HepG2 (cell line): ENCODE results near the gene FITM1. TPM values are rescaled to one million over a fixed set of nuclear protein-coding genes. Genes with fewer than 3 reads are reported as not detected.

Source experiments
- AGO2 ChIP-seq: fragments of 200-400 bp; formaldehyde crosslinking; optimal IDR thresholded peaks from 2 replicates; pipeline ENCODE3; 2017; ENCODE audit warnings: mild to moderate bottlenecking, low read depth, low read length, moderate library complexity
- RELA ChIP-seq: sonication (generic); formaldehyde crosslinking; IDR thresholded peaks from 2 replicates; pipeline ENCODE4 v1.4.0; 2020; ENCODE audit warnings: missing genetic modification reagents
- REPIN1 ChIP-seq: sonication (generic); formaldehyde crosslinking; IDR thresholded peaks from 2 replicates; pipeline ENCODE4 v1.8.0; 2022; ENCODE audit warnings: missing genetic modification reagents, low read depth, mild to moderate bottlenecking, borderline replicate concordance
- THYN1 ChIP-seq: sonication (generic); formaldehyde crosslinking; IDR thresholded peaks from 2 replicates; pipeline ENCODE4 v1.8.1; 2023; ENCODE audit warnings: low read depth, mild to moderate bottlenecking, moderate library complexity, missing genetic modification reagents, borderline replicate concordance
- ZFX ChIP-seq: sonication (generic); formaldehyde crosslinking; IDR thresholded peaks from 2 replicates; pipeline ENCODE4 v1.4.0; 2020; ENCODE audit warnings: mild to moderate bottlenecking, low read depth, missing genetic modification reagents, moderate library complexity
- polyA plus RNA-seq, 8 experiments: library from polyadenylated mRNA; depleted of rRNA in 3 of 8; stranded (reverse) in 7 of 8; unstranded in 1 of 8; fragments of >200 nt; fragmentation: Illumina TruSeq in 4 of 8; extraction: Trizol in 4 of 8; gene quantifications; 2 replicates each; pipeline versions ENCODE4 v1.2.1 to v1.2.3, GENCODE V29; 2011 to 2016; ENCODE audit warnings: low read depth in 4 of 8, missing spikeins in 1 of 8, mixed read lengths in 1 of 8; ENCODE audit not compliant: insufficient read depth in 1 of 8
- total RNA-seq, 5 experiments: library from RNA; depleted of rRNA; stranded (reverse); fragments of >200 nt; fragmentation: Illumina TruSeq; extraction: Trizol; gene quantifications; 2 replicates each; pipeline ENCODE4 v1.2.3, GENCODE V29; 2016; ENCODE audit warnings: low read depth in 1 of 5
- TF ChIP-seq, protein P1 (sequence below): sonication (generic); formaldehyde crosslinking; IDR thresholded peaks from 2 replicates; pipeline ENCODE4 v1.5.1; 2020; ENCODE audit warnings: mild to moderate bottlenecking, moderate library complexity, missing genetic modification reagents
- TF ChIP-seq, protein P2 (sequence below): IDR thresholded peaks from 2 replicates; pipeline ENCODE4 v1.6.1; 2016; ENCODE audit warnings: mild to moderate bottlenecking, missing biosample characterization, missing genetic modification reagents
- TF ChIP-seq, protein P3 (sequence below), 2 experiments: sonication (generic) in 1 of 2; formaldehyde crosslinking in 1 of 2; IDR thresholded peaks; 2 replicates each; pipeline versions ENCODE4 v1.5.1 to v1.6.1; 2011 to 2020; ENCODE audit warnings: borderline replicate concordance in 1 of 2, low read depth in 1 of 2, low read length in 1 of 2, mild to moderate bottlenecking in 1 of 2, missing genetic modification reagents in 1 of 2, moderate library complexity in 1 of 2

The FITM1 gene
- total and polyA plus RNA-seq, 2 of the 13 experiments (the other 11 are each of a cell fraction or from before 2014, with no cell fraction given) = 2.7 to 5.8 TPM

DNA sequence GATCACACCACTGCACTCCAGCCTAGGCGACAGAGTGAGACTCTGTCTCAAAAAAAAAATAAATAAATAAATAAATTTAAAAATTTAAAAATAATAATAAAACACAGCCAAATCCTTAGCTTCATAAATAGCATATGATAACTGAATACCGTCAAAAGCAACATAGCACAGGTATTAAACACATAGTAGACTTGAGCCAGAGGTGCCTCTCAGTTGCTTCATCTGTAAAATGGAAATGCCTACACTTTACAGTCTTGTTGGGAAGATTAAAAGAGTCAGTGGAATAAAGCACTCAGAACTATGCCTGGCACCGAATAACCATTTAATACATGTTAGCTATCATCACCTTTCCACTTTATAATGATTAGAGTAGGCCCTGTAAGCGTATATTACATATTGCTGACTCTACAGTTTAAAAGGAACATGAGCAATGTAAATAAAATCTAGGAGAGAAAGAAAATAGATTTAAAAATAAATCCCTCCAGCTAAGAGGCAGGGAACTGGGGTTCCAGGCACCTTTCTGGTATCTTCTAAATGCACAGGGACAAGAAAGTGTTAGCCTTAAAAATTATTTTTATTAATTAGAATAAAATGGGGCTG is 23.7 kb upstream of the FITM1 start (continued):
- TF ChIP-seq, protein P1, sequence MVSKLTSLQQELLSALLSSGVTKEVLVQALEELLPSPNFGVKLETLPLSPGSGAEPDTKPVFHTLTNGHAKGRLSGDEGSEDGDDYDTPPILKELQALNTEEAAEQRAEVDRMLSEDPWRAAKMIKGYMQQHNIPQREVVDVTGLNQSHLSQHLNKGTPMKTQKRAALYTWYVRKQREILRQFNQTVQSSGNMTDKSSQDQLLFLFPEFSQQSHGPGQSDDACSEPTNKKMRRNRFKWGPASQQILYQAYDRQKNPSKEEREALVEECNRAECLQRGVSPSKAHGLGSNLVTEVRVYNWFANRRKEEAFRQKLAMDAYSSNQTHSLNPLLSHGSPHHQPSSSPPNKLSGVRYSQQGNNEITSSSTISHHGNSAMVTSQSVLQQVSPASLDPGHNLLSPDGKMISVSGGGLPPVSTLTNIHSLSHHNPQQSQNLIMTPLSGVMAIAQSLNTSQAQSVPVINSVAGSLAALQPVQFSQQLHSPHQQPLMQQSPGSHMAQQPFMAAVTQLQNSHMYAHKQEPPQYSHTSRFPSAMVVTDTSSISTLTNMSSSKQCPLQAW (CRISPR knock-in tag) = no peak
- TF ChIP-seq THYN1 (CRISPR knock-in tag) = no peak
- TF ChIP-seq AGO2 = peak; percentile 42
- 0 out of 2 replicates have a peak, but pooled peaks have one; percentile 4 for TF ChIP-seq RELA (CRISPR knock-in tag)
- no peak for TF ChIP-seq REPIN1
- TF ChIP-seq, protein P2, sequence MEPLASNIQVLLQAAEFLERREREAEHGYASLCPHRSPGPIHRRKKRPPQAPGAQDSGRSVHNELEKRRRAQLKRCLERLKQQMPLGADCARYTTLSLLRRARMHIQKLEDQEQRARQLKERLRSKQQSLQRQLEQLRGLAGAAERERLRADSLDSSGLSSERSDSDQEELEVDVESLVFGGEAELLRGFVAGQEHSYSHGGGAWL = no peak
- TF ChIP-seq ZFX (CRISPR knock-in tag) = no peak
- TF ChIP-seq, protein P3, sequence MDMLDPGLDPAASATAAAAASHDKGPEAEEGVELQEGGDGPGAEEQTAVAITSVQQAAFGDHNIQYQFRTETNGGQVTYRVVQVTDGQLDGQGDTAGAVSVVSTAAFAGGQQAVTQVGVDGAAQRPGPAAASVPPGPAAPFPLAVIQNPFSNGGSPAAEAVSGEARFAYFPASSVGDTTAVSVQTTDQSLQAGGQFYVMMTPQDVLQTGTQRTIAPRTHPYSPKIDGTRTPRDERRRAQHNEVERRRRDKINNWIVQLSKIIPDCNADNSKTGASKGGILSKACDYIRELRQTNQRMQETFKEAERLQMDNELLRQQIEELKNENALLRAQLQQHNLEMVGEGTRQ (IDR thresholded peaks at IDR 0.05; ENCODE audit: low read depth, low read length) = no peak
- TF ChIP-seq, protein P3 (CRISPR knock-in tag; IDR thresholded peaks at IDR 0.05; ENCODE audit: borderline replicate concordance) = no peak
